Keratinocyte (primary cell): Measurements from ENCODE around the gene NBL1.

Experiments
- EZH2 ChIP-seq: IDR thresholded peaks from one replicate; pipeline ENCODE4 v1.6.1; 2012; ENCODE audit warnings: inconsistent platforms, mild to moderate bottlenecking, low read length, moderate library complexity
- TF ChIP-seq, protein P1 (sequence below), 3 experiments: IDR thresholded peaks in 1 of 3; conservative IDR thresholded peaks in 1 of 3; optimal IDR thresholded peaks in 1 of 3; 2 replicates in 2 of 3; 3 replicates in 1 of 3; pipeline versions ENCODE3 to v1.5.1; 2011; ENCODE audit warnings: low read length in 3 of 3, mild to moderate bottlenecking in 3 of 3, moderate library complexity in 2 of 3, control low read depth in 1 of 3, inconsistent platforms in 1 of 3; ENCODE audit not compliant: insufficient read depth in 2 of 3; ENCODE audit errors: extremely low read depth in 1 of 3

- TF ChIP-seq, protein P1, sequence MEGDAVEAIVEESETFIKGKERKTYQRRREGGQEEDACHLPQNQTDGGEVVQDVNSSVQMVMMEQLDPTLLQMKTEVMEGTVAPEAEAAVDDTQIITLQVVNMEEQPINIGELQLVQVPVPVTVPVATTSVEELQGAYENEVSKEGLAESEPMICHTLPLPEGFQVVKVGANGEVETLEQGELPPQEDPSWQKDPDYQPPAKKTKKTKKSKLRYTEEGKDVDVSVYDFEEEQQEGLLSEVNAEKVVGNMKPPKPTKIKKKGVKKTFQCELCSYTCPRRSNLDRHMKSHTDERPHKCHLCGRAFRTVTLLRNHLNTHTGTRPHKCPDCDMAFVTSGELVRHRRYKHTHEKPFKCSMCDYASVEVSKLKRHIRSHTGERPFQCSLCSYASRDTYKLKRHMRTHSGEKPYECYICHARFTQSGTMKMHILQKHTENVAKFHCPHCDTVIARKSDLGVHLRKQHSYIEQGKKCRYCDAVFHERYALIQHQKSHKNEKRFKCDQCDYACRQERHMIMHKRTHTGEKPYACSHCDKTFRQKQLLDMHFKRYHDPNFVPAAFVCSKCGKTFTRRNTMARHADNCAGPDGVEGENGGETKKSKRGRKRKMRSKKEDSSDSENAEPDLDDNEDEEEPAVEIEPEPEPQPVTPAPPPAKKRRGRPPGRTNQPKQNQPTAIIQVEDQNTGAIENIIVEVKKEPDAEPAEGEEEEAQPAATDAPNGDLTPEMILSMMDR (optimal IDR thresholded peaks at IDR 0.05 in 1 of 3, IDR thresholded peaks at IDR 0.05 in 1 of 3, conservative IDR thresholded peaks at IDR 0.05 in 1 of 3; ENCODE audit: extremely low read depth in 1 of 3, insufficient read depth in 2 of 3, low read length in 3 of 3): no peak
- TF ChIP-seq EZH2: no peak
Measured at GRCh38 chr1:19690342-19690741, 46.2 kb downstream of the NBL1 start.
